Prostate gland (tissue), 2 donors: Measurements from ENCODE around the gene SMURF2. TPM values are rescaled to one million over a fixed set of nuclear protein-coding genes. Genes with fewer than 3 reads are reported as not detected.

Experiments used
- DNase-seq: peaks from one replicate; pipeline ENCODE4 v3.0.0-alpha.2; 2019; ENCODE audit warnings: low spot score
- H3K27ac ChIP-seq, 2 donors: fragments of 200-600 bp; sonication (generic); 2 replicates each; pipeline ENCODE4 v1.5.1; 2017 to 2019
- H3K27me3 ChIP-seq: fragments of 200-600 bp; sonication (generic); replicated peaks from 2 replicates; pipeline ENCODE4 v1.5.1; 2019; ENCODE audit not compliant: insufficient read depth
- H3K36me3 ChIP-seq, 2 donors: fragments of 200-600 bp; sonication (generic); 1 replicate in 1 of 2; 2 replicates in 1 of 2; pipeline versions ENCODE4 v1.5.1 to v1.8.1; 2017 to 2019
- H3K4me1 ChIP-seq: fragments of 200-600 bp; sonication (generic); replicated peaks from 2 replicates; pipeline ENCODE4 v1.5.1; 2019
- H3K4me3 ChIP-seq, 2 donors: fragments of 200-600 bp; sonication (generic); 2 replicates each; pipeline ENCODE4 v1.5.1; 2017 to 2019
- H3K9me3 ChIP-seq: fragments of 200-600 bp; sonication (generic); 2 replicates; pipeline ENCODE4 v1.5.1; 2017
- CTCF ChIP-seq, 4 experiments: fragments of 200-600 bp in 2 of 4; fragments of 450-650 bp in 2 of 4; sonication (generic) in 2 of 4; IDR thresholded peaks; 1 replicate in 3 of 4; 2 replicates in 1 of 4; pipeline ENCODE4 v1.5.1; 2016 to 2019; ENCODE audit warnings: antibody characterized with exemption in 4 of 4, mild to moderate bottlenecking in 2 of 4, moderate library complexity in 2 of 4
- POLR2A ChIP-seq: fragments of 450-650 bp; IDR thresholded peaks from one replicate; pipeline ENCODE4 v1.6.1; 2016; ENCODE audit warnings: antibody characterized with exemption, mild to moderate bottlenecking
- POLR2AphosphoS5 ChIP-seq: sonication (generic); formaldehyde crosslinking; IDR thresholded peaks from one replicate; pipeline ENCODE4 v1.6.1; 2017; ENCODE audit warnings: antibody characterized with exemption
- WGBS: methylation state at CpG from one replicate; pipeline ENCODE4 v1.1.5; 2018; 5-methylcytosine and 5-hydroxymethylcytosine counted together
- intact Hi-C: fragments of 100-400 bp; cut with DNase I; formaldehyde crosslinking; loops from one replicate; pipeline ENCODE4 v1.14.2; 2022
- total RNA-seq, 2 donors: library from RNA; depleted of rRNA; stranded (reverse); fragments of >200 nt; gene quantifications; one replicate each; pipeline ENCODE4 v1.1.0, GENCODE V29; 2016

Gene SMURF2
- total RNA-seq, 2 donors from 2014 or later = 21.5 to 29.1 TPM

GRCh38 chr17:64688481-64688880 is 26.4 kb upstream of the SMURF2 start:
- 93% methylated on average over 5 of the region's 5 CpGs for WGBS
- no peak overlapping the region for H3K27ac ChIP-seq
- no peaks in the 10 kb centered on the region for H3K9me3 ChIP-seq

GRCh38 chr17:64687961-64688360 is 25.9 kb upstream of the SMURF2 start:
- no peak for TF ChIP-seq POLR2AphosphoS5
- TF ChIP-seq POLR2A = no peak
- TF ChIP-seq CTCF (IDR thresholded peaks at IDR 0.05) = no peak

More at GRCh38 chr17:64688481-64688880, 26.4 kb upstream of the SMURF2 start:
- Histone ChIP-seq H3K4me1 (no peaks in the 10 kb centered on the region), H3K36me3 (no peaks in the 10 kb centered on the region), H3K4me3 (no peak overlapping the region), H3K27me3 (no peaks in the 10 kb centered on the region)
- no peak for DNase-seq
- TF ChIP-seq POLR2A (no peak), CTCF (IDR thresholded peaks at IDR 0.05) (no peak), POLR2AphosphoS5 (no peak)
- intact Hi-C loops = no loop called here

GRCh38 chr17:64687376-64687775 is 25.3 kb upstream of the SMURF2 start:
- H3K9me3 ChIP-seq = no peaks in the 10 kb centered on the region
- TF ChIP-seq POLR2AphosphoS5 = no peak

More at GRCh38 chr17:64687961-64688360, 25.9 kb upstream of the SMURF2 start:
- no peak overlapping the region for H3K4me3 ChIP-seq
- H3K36me3 ChIP-seq = no peaks in the 10 kb centered on the region
- H3K27ac ChIP-seq = no peak overlapping the region
- H3K4me1 ChIP-seq = no peaks in the 10 kb centered on the region
- no peaks in the 10 kb centered on the region for H3K9me3 ChIP-seq
- WGBS = 94% methylated on average over 5 of the region's 5 CpGs
- intact Hi-C loops = no loop called here
- no peak for DNase-seq
- H3K27me3 ChIP-seq = no peaks in the 10 kb centered on the region

GRCh38 chr17:64686705-64687104 is 24.6 kb upstream of the SMURF2 start:
- Histone ChIP-seq H3K4me1 (no peaks in the 10 kb centered on the region), H3K4me3 (no peak overlapping the region), H3K27ac (no peak overlapping the region), H3K36me3 (no peaks in the 10 kb centered on the region), H3K9me3 (no peaks in the 10 kb centered on the region), H3K27me3 (no peaks in the 10 kb centered on the region)
- no peak for TF ChIP-seq POLR2A
- 59% methylated on average over 2 of the region's 2 CpGs for WGBS
- no peak for DNase-seq
- intact Hi-C loops = no loop called here

More at GRCh38 chr17:64687376-64687775, 25.3 kb upstream of the SMURF2 start:
- Histone ChIP-seq H3K4me1 (no peaks in the 10 kb centered on the region), H3K27me3 (no peaks in the 10 kb centered on the region), H3K27ac (no peak overlapping the region), H3K4me3 (no peak overlapping the region), H3K36me3 (no peaks in the 10 kb centered on the region)
- intact Hi-C loops = no loop called here
- DNase-seq = no peak
- 100% methylated on average over 4 of the region's 4 CpGs for WGBS

- WGBS = 88% methylated on average over 9 of the region's 9 CpGs
- H3K27me3 ChIP-seq = no peaks in the 10 kb centered on the region
- H3K9me3 ChIP-seq = no peaks in the 10 kb centered on the region
- no peak for DNase-seq
- H3K36me3 ChIP-seq = no peaks in the 10 kb centered on the region
- no peak overlapping the region for H3K4me3 ChIP-seq
- intact Hi-C loops = no loop called here
- no peak for TF ChIP-seq POLR2AphosphoS5
- no peak for TF ChIP-seq POLR2A
- no peak for TF ChIP-seq CTCF (IDR thresholded peaks at IDR 0.05)
- H3K27ac ChIP-seq = no peak overlapping the region
- no peaks in the 10 kb centered on the region for H3K4me1 ChIP-seq
Observed at GRCh38 chr17:64685705-64686104, 23.6 kb upstream of the SMURF2 start.

GRCh38 chr17:64683796-64684195 is 21.7 kb upstream of the SMURF2 start:
- no peaks in the 10 kb centered on the region for H3K4me1 ChIP-seq
- no peaks in the 10 kb centered on the region for H3K36me3 ChIP-seq
- 77% methylated on average over 2 of the region's 2 CpGs for WGBS
- H3K9me3 ChIP-seq = no peaks in the 10 kb centered on the region
- H3K27ac ChIP-seq = no peak overlapping the region
- no peak overlapping the region for H3K4me3 ChIP-seq
- TF ChIP-seq POLR2A = no peak
- TF ChIP-seq CTCF (IDR thresholded peaks at IDR 0.05) = no peak
- no peak for TF ChIP-seq POLR2AphosphoS5
- H3K27me3 ChIP-seq = no peaks in the 10 kb centered on the region
- DNase-seq = no peak
- intact Hi-C loops = no loop called here
